Measurements from ENCODE around the gene FUZ.

GRCh38 chr19:49795615-49796014, 17.5 kb downstream of the FUZ start:
- TF ChIP-seq, protein P1, sequence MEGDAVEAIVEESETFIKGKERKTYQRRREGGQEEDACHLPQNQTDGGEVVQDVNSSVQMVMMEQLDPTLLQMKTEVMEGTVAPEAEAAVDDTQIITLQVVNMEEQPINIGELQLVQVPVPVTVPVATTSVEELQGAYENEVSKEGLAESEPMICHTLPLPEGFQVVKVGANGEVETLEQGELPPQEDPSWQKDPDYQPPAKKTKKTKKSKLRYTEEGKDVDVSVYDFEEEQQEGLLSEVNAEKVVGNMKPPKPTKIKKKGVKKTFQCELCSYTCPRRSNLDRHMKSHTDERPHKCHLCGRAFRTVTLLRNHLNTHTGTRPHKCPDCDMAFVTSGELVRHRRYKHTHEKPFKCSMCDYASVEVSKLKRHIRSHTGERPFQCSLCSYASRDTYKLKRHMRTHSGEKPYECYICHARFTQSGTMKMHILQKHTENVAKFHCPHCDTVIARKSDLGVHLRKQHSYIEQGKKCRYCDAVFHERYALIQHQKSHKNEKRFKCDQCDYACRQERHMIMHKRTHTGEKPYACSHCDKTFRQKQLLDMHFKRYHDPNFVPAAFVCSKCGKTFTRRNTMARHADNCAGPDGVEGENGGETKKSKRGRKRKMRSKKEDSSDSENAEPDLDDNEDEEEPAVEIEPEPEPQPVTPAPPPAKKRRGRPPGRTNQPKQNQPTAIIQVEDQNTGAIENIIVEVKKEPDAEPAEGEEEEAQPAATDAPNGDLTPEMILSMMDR (IDR thresholded peaks at IDR 0.05), result no peak
- TF ChIP-seq POLR2A (IDR thresholded peaks at IDR 0.05), result no peak

Measured in esophagus squamous epithelium (tissue), 4 donors.